Neural progenitor cell (in vitro differentiated cells): Measurements from ENCODE around the gene C14orf132. TPM values are rescaled to one million over a fixed set of nuclear protein-coding genes. Genes with fewer than 3 reads are reported as not detected.

ENCODE experiments used
- DNase-seq: peaks from one replicate; pipeline ENCODE4 v3.0.0-alpha.2; 2016; ENCODE audit warnings: low spot score
- H2AFZ ChIP-seq: fragments of 200-600 bp; sonication (generic); replicated peaks from 2 replicates; pipeline ENCODE4 v1.6.1; 2016; ENCODE audit warnings: antibody characterized with exemption
- H3F3A ChIP-seq: fragments of 200-600 bp; sonication (generic); 2 replicates; pipeline ENCODE4 v1.6.1; 2016; ENCODE audit warnings: antibody characterized with exemption, low read depth
- H3K27ac ChIP-seq: fragments of 200-600 bp; sonication (generic); 2 replicates; pipeline ENCODE4 v1.5.1; 2016; ENCODE audit warnings: mild to moderate bottlenecking
- H3K27me3 ChIP-seq: fragments of 200-600 bp; sonication (generic); 2 replicates; pipeline ENCODE4 v1.6.1; 2016; ENCODE audit warnings: mild to moderate bottlenecking, moderate library complexity
- H3K36me3 ChIP-seq: fragments of 200-600 bp; sonication (generic); 2 replicates; pipeline ENCODE4 v1.5.1; 2016
- H3K4me1 ChIP-seq: fragments of 200-600 bp; sonication (generic); 2 replicates; pipeline ENCODE4 v1.6.1; 2016; ENCODE audit warnings: mixed run types
- H3K4me2 ChIP-seq: fragments of 200-600 bp; sonication (generic); 2 replicates; pipeline ENCODE4 v1.6.1; 2016
- H3K4me3 ChIP-seq: fragments of 200-600 bp; sonication (generic); 2 replicates; pipeline ENCODE4 v1.5.1; 2016
- H3K79me2 ChIP-seq: fragments of 200-600 bp; sonication (generic); 2 replicates; pipeline ENCODE4 v1.6.1; 2016; ENCODE audit warnings: low read depth
- H3K9ac ChIP-seq: fragments of 200-600 bp; sonication (generic); 2 replicates; pipeline ENCODE4 v1.6.1; 2016
- H3K9me3 ChIP-seq: fragments of 200-600 bp; sonication (generic); 2 replicates; pipeline ENCODE4 v1.5.1; 2016; ENCODE audit warnings: low read depth
- H4K20me1 ChIP-seq: fragments of 200-600 bp; sonication (generic); 2 replicates; pipeline ENCODE4 v1.6.1; 2016; ENCODE audit warnings: low read depth
- H3K27ac Mint-ChIP-seq: 3 replicates; pipeline ENCODE4 v1.8.0; 2021; ENCODE audit warnings: mixed read lengths
- H3K27me3 Mint-ChIP-seq: 2 replicates; pipeline ENCODE4 v1.8.0; 2022; ENCODE audit warnings: low read depth, mild to moderate bottlenecking, inconsistent platforms, moderate library complexity, mixed read lengths; ENCODE audit not compliant: insufficient read depth
- H3K36me3 Mint-ChIP-seq: 3 replicates; pipeline ENCODE4 v1.8.0; 2021; ENCODE audit warnings: mixed read lengths
- H3K4me1 Mint-ChIP-seq: 3 replicates; pipeline ENCODE4 v1.8.0; 2021; ENCODE audit warnings: mixed read lengths
- H3K4me3 Mint-ChIP-seq: 3 replicates; pipeline ENCODE4 v1.8.0; 2021; ENCODE audit warnings: mild to moderate bottlenecking, moderate library complexity, mixed read lengths
- H3K9me3 Mint-ChIP-seq: 3 replicates; pipeline ENCODE4 v1.8.0; 2020; ENCODE audit warnings: mixed read lengths
- CTCF ChIP-seq: fragments of 200-600 bp; sonication (generic); IDR thresholded peaks from 2 replicates; pipeline ENCODE4 v1.5.1; 2017; ENCODE audit warnings: antibody characterized with exemption, mild to moderate bottlenecking
- EZH2 ChIP-seq: fragments of 200-600 bp; sonication (generic); IDR thresholded peaks from 2 replicates; pipeline ENCODE4 v1.6.1; 2017; ENCODE audit warnings: antibody characterized with exemption, mild to moderate bottlenecking, moderate library complexity
- EZH2phosphoT487 ChIP-seq: fragments of 200-600 bp; sonication (generic); IDR thresholded peaks from 2 replicates; pipeline ENCODE4 v1.6.1; 2017; ENCODE audit warnings: antibody characterized with exemption
- total RNA-seq: library from RNA; depleted of rRNA; stranded (reverse); fragments of >200 nt; gene quantifications from 2 replicates; pipeline ENCODE4 v1.2.3, GENCODE V29; 2015; ENCODE audit warnings: low replicate concordance

The C14orf132 gene
- total RNA-seq, 1 donor from 2014 or later, result 8.1 TPM

- no peaks in the 10 kb centered on the region for H3F3A ChIP-seq
- H3K4me2 ChIP-seq, result no peak overlapping the region
- H3K4me1 ChIP-seq, result peaks cover 8% of the 10 kb centered on the region
- no peaks in the 10 kb centered on the region for H3K79me2 ChIP-seq
- H4K20me1 ChIP-seq, result no peaks in the 10 kb centered on the region
- H3K27me3 Mint-ChIP-seq, result peaks cover 4% of the 10 kb centered on the region
- no peak overlapping the region for H3K9ac ChIP-seq
- no peak overlapping the region for H3K4me3 Mint-ChIP-seq
- no peak overlapping the region for H3K4me3 ChIP-seq
- H3K27me3 ChIP-seq, result no peaks in the 10 kb centered on the region
- no peak for DNase-seq
- no peaks in the 10 kb centered on the region for H3K36me3 ChIP-seq
- peaks cover 22% of the 10 kb centered on the region for H3K4me1 Mint-ChIP-seq
- no peak for TF ChIP-seq CTCF
- TF ChIP-seq EZH2, result no peak
- no peak for TF ChIP-seq EZH2phosphoT487
- no peak overlapping the region for H3K27ac ChIP-seq
- no peaks in the 10 kb centered on the region for H3K9me3 Mint-ChIP-seq
- peaks cover 17% of the 10 kb centered on the region for H3K36me3 Mint-ChIP-seq
- no peaks in the 10 kb centered on the region for H3K9me3 ChIP-seq
- no peak overlapping the region for H2AFZ ChIP-seq
- H3K27ac Mint-ChIP-seq, result no peak overlapping the region
These were observed 52.8 kb downstream of the C14orf132 start for GRCh38 chr14:96091941-96092411.

GRCh38 chr14:96092936-96093335 lies 53.8 kb downstream of the C14orf132 start:
- Histone ChIP-seq H3K4me3 (no peak overlapping the region), H3K27ac (no peak overlapping the region), H2AFZ (no peak overlapping the region), H3K4me2 (no peak overlapping the region), H3F3A (no peaks in the 10 kb centered on the region), H3K9me3 (no peaks in the 10 kb centered on the region), H3K79me2 (no peaks in the 10 kb centered on the region), H3K36me3 (no peaks in the 10 kb centered on the region), H3K4me1 (peaks cover 8% of the 10 kb centered on the region), H3K27me3 (no peaks in the 10 kb centered on the region), H4K20me1 (no peaks in the 10 kb centered on the region), H3K9ac (no peak overlapping the region)
- Mint-ChIP-seq H3K27me3 (peaks cover 7% of the 10 kb centered on the region), H3K9me3 (no peaks in the 10 kb centered on the region), H3K36me3 (peaks cover 11% of the 10 kb centered on the region), H3K27ac (no peak overlapping the region), H3K4me1 (peaks cover 30% of the 10 kb centered on the region), H3K4me3 (no peak overlapping the region)
- TF ChIP-seq CTCF (no peak), EZH2phosphoT487 (no peak), EZH2 (no peak)
- no peak for DNase-seq

- Histone ChIP-seq H3K27ac (no peak overlapping the region), H3K9ac (no peak overlapping the region), H3K27me3 (no peaks in the 10 kb centered on the region), H3K79me2 (no peaks in the 10 kb centered on the region), H3F3A (no peaks in the 10 kb centered on the region), H3K4me1 (peaks cover 8% of the 10 kb centered on the region), H3K36me3 (no peaks in the 10 kb centered on the region), H3K9me3 (no peaks in the 10 kb centered on the region), H3K4me3 (no peak overlapping the region), H3K4me2 (no peak overlapping the region), H2AFZ (no peak overlapping the region), H4K20me1 (no peaks in the 10 kb centered on the region)
- Mint-ChIP-seq H3K27ac (no peak overlapping the region), H3K4me1 (peaks cover 35% of the 10 kb centered on the region), H3K9me3 (no peaks in the 10 kb centered on the region), H3K36me3 (peaks cover 7% of the 10 kb centered on the region), H3K4me3 (no peak overlapping the region), H3K27me3 (peaks cover 9% of the 10 kb centered on the region)
- DNase-seq, result no peak
- TF ChIP-seq EZH2, result no peak
- TF ChIP-seq EZH2phosphoT487, result no peak
- TF ChIP-seq CTCF, result no peak
These were observed 55.0 kb downstream of the C14orf132 start for GRCh38 chr14:96094211-96094610.
